H1 (cell line): ENCODE results near the gene MINAR2. TPM values are rescaled to one million over a fixed set of nuclear protein-coding genes. Genes with fewer than 3 reads are reported as not detected.

Source experiments
- CTCF ChIA-PET: fragments of 300-600 bp; sonication (Branson Sonifier 250); formaldehyde crosslinking; loops from one replicate; lab custom pipeline; 2021; ENCODE audit not compliant: partially characterized antibody; lab: Charles Lee
- POLR2A ChIA-PET: fragments of 300-600 bp; sonication (Branson Sonifier 250); formaldehyde crosslinking; loops from one replicate; lab custom pipeline; 2021; ENCODE audit warnings: inconsistent platforms; ENCODE audit not compliant: partially characterized antibody; lab: Charles Lee
- DNase-seq, 2 experiments: peaks; one replicate each; pipeline versions ENCODE4 v3.0.0 to v3.0.0-alpha.2; 2010 to 2022; ENCODE audit warnings: low spot score in 2 of 2, low read depth in 1 of 2, mixed read lengths in 1 of 2
- FAIRE-seq: peaks from 2 replicates; lab custom pipeline; 2011; peaks lifted over from hg19 to GRCh38; lab: Jason Lieb, UNC
- H2AFZ ChIP-seq: 2 replicates; pipeline ENCODE4 v1.8.1; 2012; ENCODE audit warnings: low read length, inconsistent platforms
- H2AK5ac ChIP-seq: 2 replicates; pipeline ENCODE4 v1.6.1; 2013; ENCODE audit warnings: low read depth, low read length
- H2BK120ac ChIP-seq: replicated peaks from 2 replicates; pipeline ENCODE3; 2013; ENCODE audit warnings: low read depth, low read length, inconsistent platforms
- H2BK12ac ChIP-seq: 2 replicates; pipeline ENCODE4 v1.6.1; 2013; ENCODE audit warnings: low read depth, low read length
- H2BK15ac ChIP-seq: 2 replicates; pipeline ENCODE4 v1.6.1; 2013; ENCODE audit warnings: low read length
- H2BK20ac ChIP-seq: 2 replicates; pipeline ENCODE4 v1.6.1; 2013; ENCODE audit warnings: low read length
- H2BK5ac ChIP-seq: 2 replicates; pipeline ENCODE4 v1.6.1; 2013; ENCODE audit warnings: low read depth, low read length
- H3K14ac ChIP-seq: 2 replicates; pipeline ENCODE4 v1.6.1; 2013; ENCODE audit warnings: inconsistent platforms; ENCODE audit not compliant: insufficient read length
- H3K18ac ChIP-seq: 2 replicates; pipeline ENCODE4 v1.6.1; 2013; ENCODE audit warnings: low read length; ENCODE audit errors: extremely low read depth
- H3K23ac ChIP-seq: 2 replicates; pipeline ENCODE4 v1.6.1; 2013; ENCODE audit warnings: inconsistent platforms; ENCODE audit not compliant: insufficient read length
- H3K23me2 ChIP-seq: 2 replicates; pipeline ENCODE4 v1.6.1; 2013; ENCODE audit warnings: low read depth, low read length
- H3K27ac ChIP-seq: 2 replicates; pipeline ENCODE4 v1.6.1; 2011; ENCODE audit warnings: low read depth, low read length, inconsistent platforms
- H3K27me3 ChIP-seq, 4 experiments: replicated peaks in 1 of 4; 1 replicate in 1 of 4; 2 replicates in 3 of 4; pipeline versions ENCODE4 v1.6.1 to v1.8.1; 2011 to 2013; ENCODE audit warnings: low read length in 3 of 4, mild to moderate bottlenecking in 3 of 4, inconsistent platforms in 2 of 4, mixed read lengths in 2 of 4, moderate library complexity in 1 of 4; ENCODE audit not compliant: control insufficient read depth in 3 of 4, insufficient read depth in 3 of 4; ENCODE audit errors: extremely low read depth in 1 of 4
- H3K36me3 ChIP-seq, 4 experiments: 2 replicates each; pipeline versions ENCODE4 v1.6.1 to v1.8.1; 2011 to 2013; ENCODE audit warnings: mild to moderate bottlenecking in 4 of 4, low read length in 3 of 4, moderate library complexity in 2 of 4, control low read depth in 1 of 4, inconsistent platforms in 1 of 4; ENCODE audit not compliant: insufficient read depth in 4 of 4, control insufficient read depth in 2 of 4
- H3K4ac ChIP-seq: replicated peaks from 2 replicates; pipeline ENCODE3; 2013; ENCODE audit warnings: low read length, low read depth, mixed read lengths, inconsistent platforms; ENCODE audit not compliant: insufficient read length
- H3K4me1 ChIP-seq, 4 experiments: replicated peaks in 1 of 4; 1 replicate in 1 of 4; 2 replicates in 3 of 4; pipeline versions ENCODE4 v1.6.1 to v1.8.1; 2011 to 2013; ENCODE audit warnings: low read length in 3 of 4, inconsistent platforms in 2 of 4, mixed read lengths in 1 of 4; ENCODE audit not compliant: insufficient read depth in 4 of 4, control insufficient read depth in 3 of 4
- H3K4me2 ChIP-seq, 2 experiments: 2 replicates each; pipeline versions ENCODE4 v1.6.1 to v1.8.1; 2011 to 2013; ENCODE audit warnings: low read depth in 2 of 2, low read length in 2 of 2, control low read depth in 1 of 2, inconsistent platforms in 1 of 2, mild to moderate bottlenecking in 1 of 2; ENCODE audit not compliant: insufficient read depth in 1 of 2
- H3K4me3 ChIP-seq, 4 experiments: fragments of 200-600, 300-600 bp in 1 of 4; sonication (generic), shearing (Covaris generic), sonication (Bioruptor Twin) in 1 of 4; 2 replicates each; pipeline versions ENCODE4 v1.5.1 to v1.8.1; 2011 to 2016; ENCODE audit warnings: low read length in 4 of 4, low read depth in 3 of 4, control low read depth in 2 of 4, inconsistent platforms in 2 of 4, mild to moderate bottlenecking in 2 of 4, mixed read lengths in 1 of 4, moderate library complexity in 1 of 4; ENCODE audit not compliant: insufficient read depth in 2 of 4; ENCODE audit errors: extremely low read depth in 1 of 4
- H3K56ac ChIP-seq: replicated peaks from 2 replicates; pipeline ENCODE3; 2013; ENCODE audit warnings: low read depth, mild to moderate bottlenecking, mixed read lengths, low read length, inconsistent platforms; ENCODE audit not compliant: insufficient read length
- H3K79me1 ChIP-seq: 2 replicates; pipeline ENCODE4 v1.6.1; 2013; ENCODE audit warnings: low read depth, low read length, control low read depth
- H3K79me2 ChIP-seq, 2 experiments: 2 replicates each; pipeline versions ENCODE4 v1.6.1 to v1.8.1; 2012 to 2013; ENCODE audit warnings: low read length in 2 of 2, mild to moderate bottlenecking in 2 of 2, inconsistent platforms in 1 of 2; ENCODE audit not compliant: insufficient read depth in 2 of 2, control insufficient read depth in 1 of 2
- H3K9ac ChIP-seq, 4 experiments: replicated peaks in 1 of 4; 1 replicate in 1 of 4; 2 replicates in 3 of 4; pipeline versions ENCODE4 v1.6.1 to v1.8.1; 2011 to 2013; ENCODE audit warnings: low read depth in 3 of 4, low read length in 3 of 4, control low read depth in 2 of 4, mild to moderate bottlenecking in 2 of 4, moderate library complexity in 2 of 4, inconsistent platforms in 1 of 4; ENCODE audit errors: extremely low read depth in 1 of 4
- H3K9me3 ChIP-seq, 2 experiments: 2 replicates each; pipeline versions ENCODE4 v1.6.1 to v1.8.1; 2012 to 2013; ENCODE audit warnings: mild to moderate bottlenecking in 2 of 2, moderate library complexity in 2 of 2, control low read depth in 1 of 2, inconsistent platforms in 1 of 2, low read depth in 1 of 2, low read length in 1 of 2, mixed read lengths in 1 of 2; ENCODE audit not compliant: insufficient read depth in 2 of 2
- H4K20me1 ChIP-seq, 2 experiments: replicated peaks in 1 of 2; 2 replicates each; pipeline versions ENCODE3 to v1.8.1; 2011 to 2013; ENCODE audit warnings: inconsistent platforms in 2 of 2, low read length in 2 of 2, mild to moderate bottlenecking in 1 of 2; ENCODE audit not compliant: insufficient read depth in 2 of 2, control insufficient read depth in 1 of 2
- H4K5ac ChIP-seq: 2 replicates; pipeline ENCODE4 v1.6.1; 2013; ENCODE audit warnings: low read length, low read depth, mixed read lengths, inconsistent platforms; ENCODE audit not compliant: insufficient read length
- H4K8ac ChIP-seq: 2 replicates; pipeline ENCODE4 v1.8.0; 2013; ENCODE audit warnings: mild to moderate bottlenecking, moderate library complexity, low read length, inconsistent platforms; ENCODE audit not compliant: insufficient read depth; ENCODE audit errors: extremely low read depth
- H4K91ac ChIP-seq: replicated peaks from 2 replicates; pipeline ENCODE3; 2013; ENCODE audit warnings: low read length, mixed read lengths, inconsistent platforms; ENCODE audit not compliant: insufficient read length
- CEBPB ChIP-seq: IDR thresholded peaks from 2 replicates; pipeline ENCODE4 v1.6.1; 2012; ENCODE audit warnings: low read depth, low read length
- SIRT6 ChIP-seq: IDR thresholded peaks from one replicate; pipeline ENCODE4 v1.7.1; 2012; ENCODE audit warnings: low read length, inconsistent platforms
- WGBS, 2 experiments: shearing (Covaris generic) in 1 of 2; methylation state at CpG; one replicate each; pipeline versions ENCODE4 v1.1.6 to v1.1.7; 2013 to 2015; ENCODE audit warnings: low lambda C conversion rate in 2 of 2, mixed read lengths in 2 of 2, inconsistent platforms in 1 of 2, low coverage in 1 of 2, missing lambda C conversion rate in 1 of 2; ENCODE audit not compliant: insufficient replicate concordance in 2 of 2, insufficient coverage in 1 of 2, insufficient read length in 1 of 2; ENCODE audit errors: extremely low coverage in 1 of 2, missing lambda C conversion rate in 1 of 2; 5-methylcytosine and 5-hydroxymethylcytosine counted together
- polyA plus RNA-seq, 7 experiments: library from polyadenylated mRNA; depleted of rRNA in 3 of 7; stranded (reverse) in 5 of 7; unstranded in 2 of 7; fragments of >200 nt in 5 of 7; fragments of 200-250 nt in 2 of 7; gene quantifications; 1 replicate in 5 of 7; 2 replicates in 1 of 7; 4 replicates in 1 of 7; pipeline versions ENCODE4 v1.2.1 to v1.2.3, GENCODE V29; 2011 to 2013; ENCODE audit warnings: missing spikeins in 2 of 7, mixed read lengths in 2 of 7
- total RNA-seq: library from RNA; stranded (reverse); fragmentation: NEBNext Ultra II Directional; extraction: Animal tissue kit (Norgen Biotek cat#: 25700); gene quantifications from 2 replicates; pipeline ENCODE4 v1.2.1, GENCODE V29; 2021

Gene MINAR2
- total and polyA plus RNA-seq, 2 of the 8 experiments (the other 6 are each of a cell fraction or from before 2014, with no cell fraction given) = 0.17 TPM; not detected in 1

DNA sequence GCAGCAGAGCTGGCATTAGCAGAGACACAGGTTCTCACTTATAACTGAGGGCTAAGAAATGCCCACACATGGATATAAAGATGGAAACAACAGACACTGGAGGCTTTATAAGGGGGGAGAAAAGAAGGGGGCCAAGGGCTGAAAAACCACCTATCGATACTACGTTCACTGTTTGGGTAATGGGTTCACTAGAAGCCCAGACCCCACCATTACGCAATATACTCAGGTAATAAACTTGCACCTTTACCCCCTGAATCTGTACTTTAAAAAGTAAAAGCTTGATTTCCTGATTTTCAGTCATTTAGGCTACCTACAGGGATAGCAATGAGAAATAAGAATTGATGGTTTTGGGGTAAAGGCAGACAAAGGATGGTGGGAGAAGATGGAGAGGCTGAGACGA, 1.9 kb upstream of the MINAR2 start:
- no peak overlapping the region for H3K23ac ChIP-seq
- peaks cover 0 to 3% (median 0%) of the 10 kb centered on the region in 4 experiments; a peak in 2 of 7 replicates for H3K4me1 ChIP-seq
- H2BK12ac ChIP-seq = no peak overlapping the region
- H3K4me2 ChIP-seq = no peak overlapping the region
- no peak overlapping the region for H2AFZ ChIP-seq
- no peak overlapping the region for H3K56ac ChIP-seq
- no peak overlapping the region for H3K14ac ChIP-seq
- H3K4me3 ChIP-seq = no peak overlapping the region
- no peaks in the 10 kb centered on the region for H3K27me3 ChIP-seq
- H4K91ac ChIP-seq = no peak overlapping the region
- H3K23me2 ChIP-seq = no peaks in the 10 kb centered on the region
- no peak overlapping the region for H2BK120ac ChIP-seq
- no peak overlapping the region for H4K5ac ChIP-seq
- no peaks in the 10 kb centered on the region for H3K79me1 ChIP-seq
- H3K79me2 ChIP-seq = no peaks in the 10 kb centered on the region
- DNase-seq = no peak
- no peak overlapping the region for H2AK5ac ChIP-seq
- TF ChIP-seq SIRT6 (no peak), CEBPB (peak; percentile 79)
- no peaks in the 10 kb centered on the region for H3K9me3 ChIP-seq
- H4K8ac ChIP-seq = no peak overlapping the region
- ChIA-PET POLR2A (no interaction called here), CTCF (no interaction called here)
- H3K18ac ChIP-seq = no peak overlapping the region
- H2BK20ac ChIP-seq = no peak overlapping the region
- 93% methylated on average over 4 of the region's 4 CpGs; no CpG with 5 or more reads in 1 of the 2 experiments for WGBS, 2 experiments
- no peak overlapping the region for H3K9ac ChIP-seq
- H4K20me1 ChIP-seq = no peaks in the 10 kb centered on the region
- no peaks in the 10 kb centered on the region for H3K36me3 ChIP-seq
- no peak overlapping the region for H2BK5ac ChIP-seq
- H2BK15ac ChIP-seq = no peak overlapping the region
- no peak overlapping the region for H3K27ac ChIP-seq
- no peak for FAIRE-seq
- no peak overlapping the region for H3K4ac ChIP-seq
